GM18868 (cell line): ENCODE measurements around the gene DNAJB1.
"Not testable (repeated sequence)": the region's sequence is repeated elsewhere in the genome, so short reads cannot be mapped to it uniquely, and the experiment has no call there.

Experiments used
- ATAC-seq: cut with Tn5 transposase; IDR thresholded peaks from one replicate; pipeline ENCODE4 v1.9.1; 2021; ENCODE audit warnings: mild to moderate bottlenecking, moderate library complexity; ENCODE audit not compliant: unreplicated experiment

The DNAJB1 gene

GRCh38 chr19:14517840-14518505 lies at the start of gene DNAJB1:
DNAJB1 (minus strand) TSS chr19:14518397; CDS start chr19:14518349, 48 bp downstream.
- peak; percentile 62 for ATAC-seq

GRCh38 chr19:14567079-14567478 lies 48.9 kb upstream of the DNAJB1 start:
- ATAC-seq: no peak

- ATAC-seq: no peak
Measured at GRCh38 chr19:14566712-14567077, 48.5 kb upstream of the DNAJB1 start.

- ATAC-seq: no peak
Measured at GRCh38 chr19:14565765-14566711, 47.8 kb upstream of the DNAJB1 start.

GRCh38 chr19:14565298-14565679 lies 47.1 kb upstream of the DNAJB1 start:
- ATAC-seq: no peak

- ATAC-seq: not testable (repeated sequence)
Measured at GRCh38 chr19:14564652-14565297, 46.6 kb upstream of the DNAJB1 start.

- ATAC-seq: no peak
Measured at GRCh38 chr19:14563989-14564651, 45.9 kb upstream of the DNAJB1 start.

- ATAC-seq: no peak
Measured at GRCh38 chr19:14563590-14563926, 45.4 kb upstream of the DNAJB1 start.

GRCh38 chr19:14562660-14563589 lies 44.7 kb upstream of the DNAJB1 start:
- no peak for ATAC-seq

- ATAC-seq: no peak
Measured at GRCh38 chr19:14561847-14562351, 43.7 kb upstream of the DNAJB1 start.

GRCh38 chr19:14561249-14561648 lies 43.1 kb upstream of the DNAJB1 start:
- no peak for ATAC-seq

- no peak for ATAC-seq
Measured at GRCh38 chr19:14560776-14561108, 42.5 kb upstream of the DNAJB1 start.

GRCh38 chr19:14559916-14560775 lies 41.9 kb upstream of the DNAJB1 start:
- ATAC-seq: no peak

GRCh38 chr19:14558370-14559066 lies 40.3 kb upstream of the DNAJB1 start:
- no peak for ATAC-seq

GRCh38 chr19:14556662-14557188 lies 38.5 kb upstream of the DNAJB1 start:
- ATAC-seq: no peak

- no peak for ATAC-seq
Measured at GRCh38 chr19:14555918-14556661, 37.9 kb upstream of the DNAJB1 start.

- no peak for ATAC-seq
Measured at GRCh38 chr19:14554382-14554812, 36.2 kb upstream of the DNAJB1 start.

- no peak for ATAC-seq
Measured at GRCh38 chr19:14553939-14554243, 35.7 kb upstream of the DNAJB1 start.
